HEK293 (cell line): ENCODE data around the gene HOXC11.
A peak's percentile ranks its signal among the peaks of the same experiment; 100 is the strongest.

Experiments
- CTCF ChIA-PET: fragments of 350-600 bp; formaldehyde crosslinking; extraction: SDS; loops from one replicate; lab custom pipeline; 2021; ENCODE audit warnings: antibody characterized with exemption; lab: Yijun Ruan, JAX
- POLR2A ChIA-PET: fragments of 300-600 bp; formaldehyde crosslinking; extraction: SDS; loops from one replicate; lab custom pipeline; 2020; ENCODE audit warnings: antibody characterized with exemption, inconsistent platforms; lab: Yijun Ruan, JAX
- H3K27ac ChIP-seq: fragments of 200-500 bp; sonication (Bioruptor generic); 2 replicates; pipeline ENCODE4 v1.5.1; 2014; ENCODE audit warnings: low read depth, low read length, control low read depth, inconsistent platforms; ENCODE audit errors: extremely low read depth
- H3K36me3 ChIP-seq, 2 experiments: fragments of 200-500 bp in 1 of 2; sonication (Bioruptor generic) in 1 of 2; 1 replicate in 1 of 2; 2 replicates in 1 of 2; pipeline ENCODE4 v1.5.1; 2014 to 2017; ENCODE audit warnings: inconsistent platforms in 2 of 2, low read length in 2 of 2; ENCODE audit not compliant: control insufficient read depth in 2 of 2, insufficient read depth in 1 of 2
- H3K4me1 ChIP-seq: fragments of 200-500 bp; sonication (Bioruptor generic); 2 replicates; pipeline ENCODE4 v1.5.1; 2014; ENCODE audit warnings: mild to moderate bottlenecking, low read length, inconsistent platforms; ENCODE audit not compliant: control insufficient read depth, insufficient read depth
- H3K4me3 ChIP-seq: 2 replicates; pipeline ENCODE4 v1.5.1; 2011; ENCODE audit warnings: low read depth, mild to moderate bottlenecking, control low read depth, low read length, moderate library complexity
- H3K9me3 ChIP-seq: fragments of 200-500 bp; sonication (Bioruptor generic); 2 replicates; pipeline ENCODE4 v1.5.1; 2014; ENCODE audit warnings: low read depth, low read length, inconsistent platforms; ENCODE audit not compliant: control insufficient read depth, insufficient read depth
- GLI4 ChIP-seq: fragments of 450-650 bp; formaldehyde crosslinking; IDR thresholded peaks from 2 replicates; pipeline ENCODE4 v1.5.1; 2016; ENCODE audit warnings: missing biosample characterization, missing genetic modification characterization
- IKZF3 ChIP-seq: fragments of 450-650 bp; IDR thresholded peaks from 2 replicates; pipeline ENCODE4 v1.5.0; 2018; ENCODE audit warnings: missing biosample characterization, mild to moderate bottlenecking, missing genetic modification characterization, moderate library complexity
- KLF1 ChIP-seq: fragments of 450-650 bp; formaldehyde crosslinking; IDR thresholded peaks from 2 replicates; pipeline ENCODE4 v1.5.1; 2016; ENCODE audit warnings: missing biosample characterization, missing genetic modification characterization
- KLF7 ChIP-seq: fragments of 450-650 bp; formaldehyde crosslinking; IDR thresholded peaks from 2 replicates; pipeline ENCODE4 v1.5.1; 2016; ENCODE audit warnings: missing biosample characterization, missing genetic modification characterization, borderline replicate concordance
- PBX3 ChIP-seq: sonication (generic); formaldehyde crosslinking; IDR thresholded peaks from 2 replicates; pipeline ENCODE4 v1.8.1; 2022; ENCODE audit warnings: mild to moderate bottlenecking, moderate library complexity, missing genetic modification reagents
- PRDM6 ChIP-seq: fragments of 450-650 bp; formaldehyde crosslinking; IDR thresholded peaks from 2 replicates; pipeline ENCODE4 v1.5.1; 2017; ENCODE audit warnings: missing biosample characterization, missing genetic modification characterization
- REST ChIP-seq: fragments of 450-650 bp; formaldehyde crosslinking; IDR thresholded peaks from 2 replicates; pipeline ENCODE4 v1.5.1; 2016; ENCODE audit warnings: missing biosample characterization, missing genetic modification characterization
- ZBTB17 ChIP-seq: fragments of 450-650 bp; formaldehyde crosslinking; IDR thresholded peaks from 2 replicates; pipeline ENCODE4 v1.5.1; 2016; ENCODE audit warnings: missing biosample characterization, missing genetic modification characterization
- ZBTB26 ChIP-seq: fragments of 450-650 bp; formaldehyde crosslinking; optimal IDR thresholded peaks from 2 replicates; pipeline ENCODE3; 2016; ENCODE audit warnings: missing biosample characterization, mild to moderate bottlenecking, missing genetic modification characterization
- ZFHX2 ChIP-seq: fragments of 450-650 bp; formaldehyde crosslinking; conservative IDR thresholded peaks from 2 replicates; pipeline ENCODE4 v1.5.1; 2016; ENCODE audit warnings: missing biosample characterization, missing genetic modification characterization
- ZFP69B ChIP-seq: fragments of 450-650 bp; formaldehyde crosslinking; IDR thresholded peaks from 2 replicates; pipeline ENCODE4 v1.5.1; 2016; ENCODE audit warnings: missing biosample characterization, missing genetic modification characterization
- ZNF132 ChIP-seq: fragments of 450-650 bp; formaldehyde crosslinking; IDR thresholded peaks from 2 replicates; pipeline ENCODE4 v1.5.1; 2017; ENCODE audit warnings: missing biosample characterization, missing genetic modification characterization, borderline replicate concordance
- ZNF366 ChIP-seq: fragments of 450-650 bp; formaldehyde crosslinking; conservative IDR thresholded peaks from 2 replicates; pipeline ENCODE4 v1.5.1; 2016; ENCODE audit warnings: missing biosample characterization, missing genetic modification characterization
- ZNF398 ChIP-seq: fragments of 450-650 bp; formaldehyde crosslinking; IDR thresholded peaks from 2 replicates; pipeline ENCODE4 v1.5.1; 2017; ENCODE audit warnings: missing biosample characterization, missing genetic modification characterization
- ZNF426 ChIP-seq: fragments of 450-650 bp; formaldehyde crosslinking; IDR thresholded peaks from 2 replicates; pipeline ENCODE4 v1.5.1; 2017; ENCODE audit warnings: missing biosample characterization, missing genetic modification characterization, mild to moderate bottlenecking, inconsistent platforms, moderate library complexity
- ZNF513 ChIP-seq: fragments of 450-650 bp; IDR thresholded peaks from 2 replicates; pipeline ENCODE4 v1.5.1; 2018; ENCODE audit warnings: missing biosample characterization, missing genetic modification characterization
- ZNF600 ChIP-seq: fragments of 450-650 bp; formaldehyde crosslinking; IDR thresholded peaks from 2 replicates; pipeline ENCODE4 v1.5.1; 2016; ENCODE audit warnings: missing biosample characterization, missing genetic modification characterization
- ZNF660 ChIP-seq: fragments of 450-650 bp; IDR thresholded peaks from 2 replicates; pipeline ENCODE4 v1.5.1; 2018; ENCODE audit warnings: missing biosample characterization, mild to moderate bottlenecking, missing genetic modification characterization
- ZNF692 ChIP-seq: fragments of 450-650 bp; formaldehyde crosslinking; IDR thresholded peaks from 2 replicates; pipeline ENCODE4 v1.5.1; 2016; ENCODE audit warnings: missing biosample characterization, missing genetic modification characterization
- ZXDB ChIP-seq: fragments of 450-650 bp; formaldehyde crosslinking; IDR thresholded peaks from 2 replicates; pipeline ENCODE4 v1.5.1; 2016; ENCODE audit warnings: missing biosample characterization, missing genetic modification characterization

Gene HOXC11

GRCh38 chr12:54000116-54001114 is 27.5 kb downstream of the HOXC11 start, which contains the start of gene HOXC9:
Gene HOXC9, plus strand, starts transcription at chr12:54000161. Its CDS starts 28 bp downstream, at chr12:54000189.
- ChIA-PET POLR2A (interaction anchor here (0.6 to 3.7 kb wide), 17 partner anchors 8 to 388 kb away, joined by 3 to 34 read pairs (median 4); partner anchors contain the start of genes CBX5, HNRNPA1, HOXC10 and HOXC13), CTCF (interaction anchor here (0.5 to 6.7 kb wide), 18 partner anchors 10 to 378 kb away, joined by 3 to 49 read pairs (median 4); partner anchors contain the start of genes HOXC10 and SMUG1)
- peaks cover 41% of the 10 kb centered on the region for H3K4me1 ChIP-seq
- H3K36me3 ChIP-seq: peaks cover 8 to 15% of the 10 kb centered on the region in 2 experiments; a peak in 2 of 3 replicates
- no peaks in the 10 kb centered on the region for H3K9me3 ChIP-seq
- peak within 1 kb of the TSS; percentile 99 for H3K27ac ChIP-seq
- H3K4me3 ChIP-seq: peak within 1 kb of the TSS; percentile 94
- TF ChIP-seq ZNF366 (tag by site-specific recombination) (0 out of 2 replicates have a peak, but pooled peaks have one; percentile 7), ZNF600 (tag by site-specific recombination) (peak; percentile 96), GLI4 (tag by site-specific recombination) (0 out of 2 replicates have a peak, but pooled peaks have one; percentile 24), ZNF660 (tag by site-specific recombination) (0 out of 2 replicates have a peak, but pooled peaks have one; percentile 22), ZNF426 (tag by site-specific recombination) (no peak), PBX3 (CRISPR knock-in tag) (0 out of 2 replicates have a peak, but pooled peaks have one; percentile 69), ZFP69B (0 out of 2 replicates have a peak, but pooled peaks have one; percentile 7), ZNF398 (peak; percentile 50), ZXDB (tag by site-specific recombination) (no peak; the same call in 1 of the 2 replicates), ZFHX2 (tag by site-specific recombination) (peak; percentile 66), REST (tag by site-specific recombination) (peak; percentile 80), ZNF132 (tag by site-specific recombination) (no peak), KLF7 (tag by site-specific recombination) (no peak), PRDM6 (tag by site-specific recombination) (peak; percentile 70; the same call in 1 of the 2 replicates), ZNF513 (tag by site-specific recombination) (no peak), IKZF3 (tag by site-specific recombination) (no peak; the same call in 1 of the 2 replicates), ZBTB17 (peak; percentile 12; the same call in 1 of the 2 replicates), KLF1 (peak; percentile 74), ZBTB26 (tag by site-specific recombination) (peak; percentile 72), ZNF692 (tag by site-specific recombination) (peak; percentile 30; the same call in 1 of the 2 replicates)
